NCI-H2107 treated with DMSO at 0.1 percent for 48 hours (cell line): ENCODE data around the gene AP1M1.

ENCODE experiments used
- DNase-seq: peaks from one replicate; lab custom pipeline; 2025; ENCODE audit not compliant: unreplicated experiment; lab: John Stamatoyannopoulos, UW

Gene AP1M1

DNA sequence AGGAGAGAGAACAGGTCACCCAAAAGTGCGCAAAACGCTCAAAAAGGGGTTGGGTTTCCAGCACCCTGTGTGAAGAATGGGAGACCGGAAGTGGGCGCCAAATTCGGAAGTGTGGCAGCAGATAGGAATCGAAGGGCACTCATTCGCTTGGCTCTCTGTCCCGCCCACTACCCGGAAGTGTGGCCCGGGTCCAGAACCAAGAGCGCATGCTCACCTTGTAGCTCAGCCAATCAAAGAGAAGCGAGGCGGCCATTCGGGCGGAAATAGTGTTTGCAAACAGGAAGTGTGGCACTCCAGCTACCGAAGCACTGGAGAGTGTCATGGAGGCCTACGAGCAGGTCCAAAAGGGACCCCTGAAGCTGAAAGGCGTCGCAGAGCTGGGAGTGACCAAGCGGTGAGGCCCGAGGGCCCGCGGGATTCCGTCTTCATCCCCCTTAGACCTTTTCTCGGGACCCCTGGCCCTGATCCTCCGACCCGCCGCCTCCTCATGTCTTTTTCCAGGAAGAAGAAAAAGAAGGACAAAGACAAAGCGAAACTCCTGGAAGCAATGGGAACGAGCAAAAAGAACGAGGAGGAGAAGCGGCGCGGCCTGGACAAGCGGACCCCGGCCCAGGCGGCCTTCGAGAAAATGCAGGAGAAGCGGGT lies 12.5 kb upstream of the AP1M1 start, which contains the start of gene FAM32A:
TSS of gene FAM32A (plus strand) at position 288 of the 645 bp plus-strand sequence. CDS start at position 321, 33 bp downstream.
- DNase-seq = peak; percentile 96

DNA sequence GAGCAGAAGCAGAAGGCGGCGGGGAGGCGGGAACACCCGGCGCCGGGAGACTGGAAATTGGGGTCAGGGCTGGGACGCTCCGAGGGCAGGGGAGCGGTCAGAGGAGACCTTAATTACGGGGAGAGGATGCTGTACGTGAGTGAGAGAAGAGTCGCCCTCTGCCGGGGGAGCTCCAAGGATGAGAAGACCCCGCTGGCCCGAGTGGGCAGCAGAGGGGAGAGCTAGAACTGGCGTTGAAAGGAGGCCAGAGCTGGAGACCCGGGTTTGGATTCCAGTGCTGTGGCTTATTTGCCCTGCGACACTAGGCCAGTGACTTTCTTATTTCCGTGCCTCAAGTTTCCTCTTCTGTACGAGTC lies 12.0 kb upstream of the AP1M1 start:
- DNase-seq = no peak

DNA sequence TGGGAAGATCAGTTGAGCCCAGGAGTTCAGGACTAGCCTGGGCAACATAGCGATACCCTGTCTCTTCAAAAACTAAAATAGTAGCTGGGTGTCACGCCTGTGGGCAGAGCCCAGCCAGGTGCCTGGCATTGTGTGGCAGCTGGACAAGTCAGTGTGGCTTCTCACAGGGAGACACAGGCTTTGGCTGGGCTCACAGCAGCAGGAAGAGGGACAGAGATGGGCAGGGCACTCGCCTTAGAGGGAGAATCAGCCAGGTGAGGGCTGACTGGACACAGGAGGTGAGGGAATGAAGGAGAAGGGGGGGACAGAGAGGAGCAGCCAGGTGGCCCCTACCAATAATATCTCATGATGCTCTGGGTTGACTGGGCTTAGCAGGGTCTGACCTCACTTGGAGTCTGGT lies 9.2 kb upstream of the AP1M1 start:
- no peak for DNase-seq

DNA sequence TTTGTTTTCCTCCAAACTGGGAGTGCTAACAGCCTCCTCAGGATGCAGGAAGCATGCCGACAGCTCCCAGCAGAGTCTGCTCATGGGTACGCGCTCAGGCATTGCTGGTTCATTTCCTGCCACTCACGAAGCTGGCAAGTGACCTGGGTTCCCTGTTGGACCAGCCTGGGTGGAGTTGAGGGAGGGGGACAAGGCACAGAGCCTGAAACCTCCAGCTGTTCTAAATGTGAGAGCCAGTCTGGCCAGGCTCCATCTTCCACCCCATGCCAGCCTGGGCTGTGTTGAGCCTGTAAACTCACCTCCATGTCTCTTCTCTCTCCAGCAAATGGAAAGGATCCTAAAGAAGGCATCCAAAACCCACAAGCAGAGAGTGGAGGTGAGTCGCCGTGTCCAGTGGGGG lies 7.5 kb upstream of the AP1M1 start:
- DNase-seq = no peak

DNA sequence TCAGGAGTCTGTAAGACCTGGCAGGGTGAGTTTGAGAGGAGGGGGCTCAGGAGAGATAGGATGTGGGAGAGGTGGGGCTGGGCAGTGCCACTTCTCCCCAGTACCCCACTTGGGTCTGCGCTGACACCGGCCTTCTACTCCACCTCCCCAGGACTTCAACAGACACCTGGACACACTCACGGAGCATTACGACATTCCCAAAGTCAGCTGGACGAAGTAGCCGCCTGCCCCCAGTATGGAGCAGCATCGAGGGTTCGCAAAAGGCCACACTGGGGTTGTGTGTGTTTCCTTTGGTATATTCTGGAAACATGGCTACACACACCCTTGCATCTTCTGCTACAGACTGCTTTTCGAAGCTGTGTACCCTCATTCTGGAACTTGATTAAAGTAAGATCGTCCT lies 7.0 kb upstream of the AP1M1 start:
- no peak for DNase-seq

DNA sequence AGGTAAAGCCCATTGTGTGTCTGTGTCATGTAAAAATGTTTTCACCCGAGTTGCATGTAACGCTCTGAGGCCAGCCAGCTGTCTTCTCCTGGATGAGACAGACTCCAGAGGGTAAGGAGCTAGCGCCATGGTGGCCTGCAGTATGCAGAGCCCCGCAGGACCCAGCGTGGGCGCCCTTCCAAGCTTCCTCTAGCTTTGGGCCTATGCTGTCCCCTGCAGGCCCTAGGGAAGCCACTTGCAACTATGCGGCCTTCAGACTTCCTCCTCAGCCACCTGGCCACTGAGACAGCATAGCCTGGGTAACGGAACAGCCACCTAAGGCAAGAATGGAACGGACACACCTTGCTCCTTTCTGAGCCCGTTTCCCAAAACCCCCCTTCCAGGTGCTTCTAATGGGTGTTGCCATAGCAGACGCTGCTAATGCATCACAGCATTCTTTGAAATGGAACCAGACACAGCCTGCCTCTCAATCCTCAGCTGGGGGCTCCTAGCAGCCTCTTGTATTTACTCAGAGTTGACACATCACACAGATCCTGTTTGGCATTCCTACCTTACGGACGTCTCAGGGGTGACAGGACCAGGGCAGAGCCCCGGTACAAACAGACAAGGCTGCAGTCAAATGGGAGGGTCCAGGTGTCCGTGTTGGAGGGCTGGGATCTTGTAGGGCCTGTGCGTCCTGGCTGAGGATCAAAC lies 6.3 kb upstream of the AP1M1 start:
- no peak for DNase-seq

DNA sequence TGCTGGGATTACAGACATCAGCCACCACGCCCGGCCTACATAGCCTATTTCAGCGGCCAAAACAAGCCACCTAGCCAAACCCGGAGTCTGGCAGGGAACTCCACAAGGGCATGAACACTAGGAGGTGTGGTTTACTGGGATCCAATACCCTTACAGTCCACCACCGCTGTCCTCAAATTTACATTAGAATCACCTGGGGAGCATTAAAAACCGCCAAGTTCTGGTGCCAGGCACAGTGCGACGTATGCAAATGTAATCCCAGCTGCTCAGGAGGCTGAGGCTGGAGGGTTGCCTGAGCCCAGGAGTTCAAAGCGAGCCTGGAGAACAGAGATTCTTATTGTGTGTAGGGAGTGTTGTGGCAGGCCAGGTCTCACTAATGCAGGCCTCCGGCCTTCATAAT lies 4.2 kb upstream of the AP1M1 start:
- DNase-seq = peak; percentile 93

DNA sequence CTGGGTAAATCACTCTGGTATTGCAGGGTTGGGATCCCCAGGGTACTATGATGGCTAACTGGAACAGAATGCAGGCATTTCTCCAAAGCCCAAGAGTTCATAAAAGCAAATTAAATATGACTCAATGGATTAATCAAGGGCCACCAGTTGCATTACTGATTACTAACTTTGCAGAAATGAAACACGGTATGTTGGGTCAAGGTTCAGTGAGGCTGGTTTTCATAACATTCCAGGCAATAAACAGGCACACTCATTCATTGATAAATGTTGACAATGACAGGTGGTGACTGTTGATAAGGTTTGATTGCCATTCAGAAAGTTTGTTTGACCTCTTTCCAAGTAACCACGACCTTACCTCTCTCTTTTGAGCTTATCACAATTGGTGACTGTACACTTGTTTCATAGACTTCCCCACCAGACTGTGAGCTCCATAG lies 506 bp upstream of the AP1M1 start:
- no peak for DNase-seq

DNA sequence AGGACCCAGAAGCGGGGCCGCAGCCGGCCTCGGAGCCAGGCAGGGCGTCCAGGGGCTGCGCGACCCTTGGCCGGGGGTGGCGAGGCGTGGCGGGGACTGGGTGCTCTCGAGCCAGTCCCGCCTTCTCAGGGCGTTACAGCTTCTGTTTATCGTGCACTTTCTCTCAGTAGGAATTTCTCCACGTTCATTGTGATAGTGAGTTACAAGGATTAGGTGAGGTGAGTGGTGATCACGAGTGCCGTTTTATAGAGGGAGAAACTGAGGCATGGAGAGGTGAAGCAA lies 600 bp downstream of the AP1M1 start:
- DNase-seq = no peak

DNA sequence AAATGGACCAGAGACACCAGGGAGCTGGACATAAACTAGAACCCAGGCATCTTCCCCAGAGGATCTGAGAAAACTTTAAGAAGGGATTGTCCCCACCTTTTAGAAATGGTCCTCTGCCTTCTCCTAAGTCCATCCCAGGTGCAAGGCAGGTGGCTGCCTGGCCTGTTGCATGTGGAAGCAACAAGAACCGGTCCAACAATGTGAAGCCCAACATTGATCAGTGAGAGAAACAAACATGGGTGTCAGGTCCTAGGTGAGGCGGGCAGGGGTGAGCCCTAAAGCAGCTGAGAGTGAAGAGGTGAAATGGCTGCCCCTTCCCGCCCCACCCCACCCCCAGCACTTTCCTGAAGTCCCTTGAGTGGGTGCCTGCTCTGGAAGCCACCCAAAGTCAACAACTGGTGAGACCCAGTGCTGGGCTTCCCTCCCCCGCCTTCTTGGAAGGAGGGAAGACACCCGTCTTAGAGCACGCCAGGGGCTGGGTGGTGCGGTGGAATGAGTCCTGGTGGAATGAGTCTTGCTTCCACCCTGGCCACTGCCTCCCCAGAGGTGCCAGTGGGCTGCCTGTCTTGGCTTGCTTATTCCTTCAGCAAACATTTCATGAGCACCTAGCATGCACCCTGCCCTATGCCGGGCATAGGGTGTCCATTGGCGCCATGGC lies 1.7 kb downstream of the AP1M1 start:
- DNase-seq = no peak

DNA sequence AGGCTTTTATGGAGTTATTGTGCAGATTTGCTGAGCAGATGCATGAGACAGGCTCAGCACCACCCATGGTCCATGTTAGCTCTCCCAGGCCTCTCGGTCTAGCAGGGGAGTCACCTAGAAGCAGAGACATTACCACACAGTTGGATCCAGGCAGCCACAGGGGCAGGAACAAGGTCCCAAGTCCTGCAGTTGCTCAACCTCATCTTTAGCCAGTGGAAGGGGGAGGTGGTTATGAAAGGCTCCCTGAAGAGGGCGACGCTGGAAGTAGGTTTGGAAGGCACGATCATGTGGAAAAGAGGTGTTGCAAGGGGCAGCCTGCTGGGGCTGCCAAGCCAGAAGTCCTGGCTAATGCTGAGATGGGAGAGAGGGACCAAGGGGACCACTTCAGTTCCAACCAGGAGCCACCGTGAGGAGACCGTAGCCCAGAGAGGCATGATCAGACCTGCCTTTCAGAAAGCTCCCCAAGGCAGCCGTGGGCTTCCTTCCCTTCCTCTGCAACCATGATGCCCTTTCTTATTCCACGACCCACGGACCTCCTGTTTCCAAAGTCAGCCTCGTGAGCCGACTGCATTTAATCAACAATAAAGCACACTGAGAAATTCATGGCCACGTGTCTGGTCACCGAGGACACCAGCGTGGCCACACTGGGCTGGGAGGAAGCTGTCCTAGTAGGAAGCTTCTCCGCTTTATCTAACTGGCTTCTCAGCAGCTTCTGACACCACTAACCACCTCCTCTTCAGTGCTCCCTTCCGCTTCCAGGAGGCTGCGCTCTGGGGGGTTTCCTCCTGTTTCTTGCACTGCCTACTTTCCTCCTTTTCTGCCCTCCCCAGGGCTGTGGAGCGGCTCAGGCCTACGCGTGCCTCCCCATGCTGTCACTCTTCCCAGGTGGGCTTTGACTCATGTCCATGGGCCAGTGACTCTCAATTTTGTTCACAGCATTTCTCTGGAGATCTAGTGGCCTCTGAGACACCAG lies 2.6 kb downstream of the AP1M1 start:
- DNase-seq = no peak

DNA sequence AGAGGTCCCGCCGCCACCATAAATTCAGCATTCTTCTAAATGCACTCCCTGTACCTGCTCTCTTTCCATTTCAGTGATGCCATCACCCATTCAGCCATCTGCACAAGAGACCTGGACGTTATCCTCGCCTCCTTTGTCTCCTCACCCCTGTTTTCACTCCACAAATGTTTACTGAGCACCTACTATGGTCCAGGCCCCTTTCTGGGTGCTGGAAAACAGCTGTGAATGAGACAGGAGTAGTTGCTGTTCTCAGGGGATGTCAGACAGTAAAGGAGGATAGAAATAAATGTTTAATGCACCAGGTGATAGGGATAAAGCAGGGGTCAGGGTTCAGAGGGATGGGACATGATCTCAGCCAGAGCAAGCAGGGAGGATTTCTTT lies 3.3 kb downstream of the AP1M1 start:
- DNase-seq = no peak

DNA sequence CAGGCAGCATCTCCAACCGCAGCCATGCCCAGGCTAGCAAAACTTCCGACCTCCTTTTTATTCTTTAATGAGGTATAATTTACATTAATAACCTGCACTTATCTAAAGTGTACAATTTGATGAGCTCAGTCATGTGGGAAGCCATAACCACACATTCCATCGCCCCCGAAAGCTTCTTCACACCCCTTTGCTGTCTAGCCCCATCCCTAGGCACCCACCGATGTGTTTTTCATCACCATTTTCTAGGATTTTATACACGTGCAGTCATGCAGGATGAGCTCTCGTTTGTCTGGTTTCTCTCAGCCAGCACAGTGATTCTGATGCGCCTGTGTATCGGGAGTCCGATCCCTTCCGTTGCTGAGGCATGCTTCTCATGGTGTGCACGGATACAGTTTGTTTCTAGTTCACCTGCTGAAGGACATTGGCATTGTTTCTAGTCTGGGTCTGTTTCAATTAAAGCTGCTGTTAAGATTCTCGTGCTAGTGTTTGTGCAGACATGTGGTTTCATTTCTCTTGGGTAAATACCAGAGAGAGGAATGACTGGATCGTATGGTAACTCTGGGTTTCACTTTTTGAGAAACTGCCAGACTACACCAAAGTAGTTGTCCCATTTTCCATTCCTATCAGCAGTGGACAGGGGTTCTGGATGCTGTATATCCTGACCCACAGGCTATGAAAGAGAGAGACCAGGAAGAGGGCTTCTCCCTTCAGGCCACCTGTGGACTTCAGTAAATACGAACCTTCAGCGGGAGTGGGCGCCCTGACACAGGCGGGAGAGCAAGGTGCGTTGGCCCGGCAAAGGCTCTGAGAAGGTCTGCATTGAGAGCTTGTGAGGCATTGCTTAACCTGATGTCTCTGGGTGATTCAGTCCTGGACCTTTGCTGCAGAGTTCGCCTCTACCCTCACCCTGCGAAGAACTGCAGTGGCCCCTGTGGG lies 4.9 kb downstream of the AP1M1 start:
- DNase-seq = peak; percentile 55

DNA sequence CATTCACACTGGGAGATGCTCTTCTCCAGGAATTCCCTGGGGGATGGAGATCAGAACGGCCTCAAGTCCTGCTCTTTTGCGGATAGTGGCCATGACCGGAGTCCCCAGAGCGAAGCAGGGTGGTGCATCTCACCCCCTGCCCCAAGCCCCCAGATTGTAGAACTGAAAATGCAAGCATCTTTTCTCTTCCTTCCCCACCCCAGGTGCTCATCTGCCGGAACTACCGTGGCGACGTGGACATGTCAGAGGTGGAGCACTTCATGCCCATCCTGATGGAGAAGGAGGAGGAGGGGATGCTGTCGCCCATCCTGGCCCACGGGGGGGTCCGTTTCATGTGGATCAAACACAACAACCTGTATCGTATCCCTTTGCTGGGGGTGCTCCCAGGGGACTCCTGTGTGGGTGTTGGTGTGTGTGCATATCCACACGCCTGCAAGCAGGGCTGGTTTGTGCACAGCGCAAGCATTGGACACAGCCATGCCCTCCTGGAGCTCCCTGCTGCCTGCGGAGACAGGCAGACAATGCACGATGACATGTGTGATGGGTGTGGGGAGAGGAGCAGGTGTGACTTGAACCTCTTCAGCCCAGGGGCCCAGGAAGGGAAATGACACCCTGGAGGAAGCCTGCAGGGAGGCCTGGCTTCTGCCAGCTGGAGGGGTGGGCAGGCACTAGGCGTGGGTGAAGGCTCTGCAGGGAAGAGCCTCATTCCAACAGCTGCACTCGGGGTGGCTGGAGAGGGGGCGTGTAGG lies 5.7 kb downstream of the AP1M1 start:
- DNase-seq = peak; percentile 54

DNA sequence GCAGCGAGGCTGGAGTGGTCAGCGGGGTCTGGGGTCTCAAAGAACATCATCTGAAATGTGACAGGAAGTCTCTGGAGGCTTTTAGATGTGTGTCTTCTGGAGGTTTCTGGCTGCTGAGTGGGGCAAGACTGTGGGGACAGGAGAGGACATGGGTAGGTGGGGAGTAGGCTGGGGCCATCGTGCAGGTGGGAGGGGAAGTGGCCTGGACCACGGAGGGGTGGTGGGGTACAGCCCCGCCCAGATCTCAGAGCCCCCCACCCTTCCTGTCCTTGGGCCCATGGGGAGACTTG lies 6.2 kb downstream of the AP1M1 start:
- DNase-seq = no peak

DNA sequence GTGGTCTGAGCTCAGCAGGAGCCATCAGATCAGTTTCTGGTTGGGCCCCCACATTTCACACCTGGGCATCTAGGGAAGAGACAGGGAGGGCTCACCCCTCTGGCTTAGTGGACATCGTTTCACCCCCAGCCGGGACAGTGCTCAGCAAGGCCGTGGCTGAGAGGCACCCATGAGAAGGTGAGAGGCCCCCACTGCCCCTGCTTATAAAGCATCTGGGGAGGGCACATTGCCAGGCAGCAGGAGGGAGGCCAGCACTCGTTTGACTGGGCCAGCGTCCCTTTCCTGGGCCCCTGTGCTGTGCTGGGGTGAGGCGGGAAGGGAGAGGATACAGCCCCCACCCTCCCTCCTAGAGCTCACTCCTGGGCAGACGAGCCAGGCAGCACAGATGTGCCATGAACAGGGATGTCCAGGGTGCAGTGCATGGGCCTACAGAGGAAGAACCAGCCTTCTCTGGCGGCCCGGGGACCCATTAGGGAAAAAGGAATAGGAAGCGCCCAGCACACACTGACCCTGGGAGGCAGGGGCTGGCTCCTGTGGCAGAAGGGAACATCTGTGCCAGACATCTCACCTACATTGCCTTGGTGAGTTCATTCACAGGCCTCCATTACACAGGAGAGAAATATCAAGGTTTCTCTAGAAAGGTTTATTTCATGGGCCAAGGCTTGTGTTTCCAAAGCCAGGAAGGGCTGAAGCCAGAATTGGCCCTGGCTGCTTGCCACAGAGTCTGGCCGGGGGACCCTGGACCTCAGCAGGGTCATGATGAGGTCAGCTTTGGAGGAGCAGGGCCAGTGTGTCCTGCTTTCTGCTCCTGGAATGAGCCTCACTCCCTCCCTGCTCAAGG lies 7.7 kb downstream of the AP1M1 start:
- DNase-seq = no peak

DNA sequence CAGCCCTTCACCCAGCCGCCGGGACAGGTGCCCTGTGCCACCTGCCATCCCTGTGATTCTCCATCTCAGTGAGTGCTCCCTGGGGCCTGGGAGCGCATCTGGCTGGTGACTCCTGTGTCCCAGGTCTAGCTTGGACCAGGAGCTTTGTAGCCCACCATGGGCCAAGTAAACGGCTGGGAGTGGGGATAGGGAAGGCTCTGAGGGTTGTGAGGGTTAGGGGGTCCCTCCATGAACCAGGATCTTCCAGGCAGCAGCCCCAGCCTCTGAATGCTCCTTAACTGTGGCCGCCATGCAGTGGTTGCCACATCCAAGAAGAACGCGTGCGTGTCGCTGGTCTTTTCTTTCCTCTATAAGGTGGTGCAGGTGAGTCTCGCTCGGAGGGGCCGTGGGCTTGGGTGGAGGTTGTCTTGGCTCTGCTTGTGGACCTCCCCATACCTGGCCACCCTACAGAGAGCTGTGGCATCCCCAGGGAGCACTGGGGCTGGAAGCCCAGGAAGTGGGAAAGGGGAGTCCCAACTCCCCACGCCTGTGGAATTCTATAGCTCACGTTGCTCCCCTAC lies 8.4 kb downstream of the AP1M1 start:
- DNase-seq = no peak

DNA sequence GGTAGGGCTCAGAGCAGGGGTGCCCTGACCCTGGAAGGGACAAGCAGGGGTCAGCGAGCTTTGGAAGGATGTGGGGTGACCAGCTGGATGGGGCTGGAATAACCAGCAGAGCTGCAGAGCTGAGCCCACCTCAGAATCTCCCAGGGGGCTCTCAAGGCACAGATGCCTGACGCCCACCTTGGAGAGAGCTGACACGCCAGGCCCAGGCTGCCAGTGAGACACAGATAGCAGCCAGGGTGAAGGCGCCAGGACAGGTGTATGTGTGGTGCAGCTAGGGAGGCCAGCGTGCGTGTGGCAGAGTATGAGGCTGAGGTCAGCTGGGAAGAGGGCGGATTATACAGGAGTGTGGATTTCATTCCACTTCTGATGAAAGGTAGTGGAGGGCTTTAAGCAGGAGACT lies 8.9 kb downstream of the AP1M1 start:
- no peak for DNase-seq

DNA sequence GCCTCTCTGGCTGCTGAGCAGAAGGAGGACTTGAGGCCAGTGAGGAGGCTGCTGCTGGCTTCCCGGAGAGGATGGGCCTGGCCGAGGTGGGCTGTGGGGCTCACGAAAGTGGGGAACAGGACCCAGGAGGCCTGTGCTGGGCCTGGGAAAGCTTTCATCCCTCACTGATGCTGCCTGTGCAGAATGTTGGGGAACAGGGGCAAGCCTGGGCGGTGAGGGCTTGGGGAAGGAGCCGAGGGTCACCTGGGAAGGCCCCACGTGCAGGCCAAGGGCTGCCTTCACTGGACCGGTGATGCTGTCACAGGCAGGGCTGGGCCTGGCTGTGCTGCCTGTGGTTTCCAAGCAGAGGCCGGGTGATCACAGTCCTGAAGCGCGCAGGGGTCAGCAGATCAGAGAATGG lies 9.4 kb downstream of the AP1M1 start:
- no peak for DNase-seq
